Measurements from ENCODE around the gene NAP1L1.

The NAP1L1 gene

GRCh38 chr12:76002598-76003354, 81.7 kb downstream of the NAP1L1 start:
- TF ChIP-seq CTCF (conservative IDR thresholded peaks at IDR 0.05; ENCODE audit: low read depth, low read length): no peak
- H3K4me3 ChIP-seq (ENCODE audit: low read length): no peak overlapping the region
- no peak for DNase-seq (ENCODE audit: low read depth)

GRCh38 chr12:75998292-75999063, 86.0 kb downstream of the NAP1L1 start:
- H3K4me3 ChIP-seq (ENCODE audit: low read length): no peak overlapping the region
- no peak for TF ChIP-seq CTCF (conservative IDR thresholded peaks at IDR 0.05; ENCODE audit: low read depth, low read length)
- no peak for DNase-seq (ENCODE audit: low read depth)

GRCh38 chr12:75997658-75998057, 86.8 kb downstream of the NAP1L1 start:
- H3K4me3 ChIP-seq (ENCODE audit: low read length): no peak overlapping the region
- no peak for DNase-seq (ENCODE audit: low read depth)
- no peak for TF ChIP-seq CTCF (conservative IDR thresholded peaks at IDR 0.05; ENCODE audit: low read depth, low read length)

- no peak overlapping the region for H3K4me3 ChIP-seq (ENCODE audit: low read length)
- no peak for DNase-seq (ENCODE audit: low read depth)
- TF ChIP-seq CTCF (conservative IDR thresholded peaks at IDR 0.05; ENCODE audit: low read depth, low read length): no peak
Measured at GRCh38 chr12:75996861-75997447, 87.5 kb downstream of the NAP1L1 start.

- TF ChIP-seq CTCF (conservative IDR thresholded peaks at IDR 0.05; ENCODE audit: low read depth, low read length): no peak
- H3K4me3 ChIP-seq (ENCODE audit: low read length): no peak overlapping the region
- DNase-seq (ENCODE audit: low read depth): peak; percentile 32
Measured at GRCh38 chr12:75995691-75996090, 88.8 kb downstream of the NAP1L1 start.

GRCh38 chr12:75994069-75994740, 90.3 kb downstream of the NAP1L1 start:
- no peak for DNase-seq (ENCODE audit: low read depth)
- no peak for TF ChIP-seq CTCF (conservative IDR thresholded peaks at IDR 0.05; ENCODE audit: low read depth, low read length)
- no peak overlapping the region for H3K4me3 ChIP-seq (ENCODE audit: low read length)

All from retinal pigment epithelial cell (primary cell).